Endothelial cell of umbilical vein (primary cell): ENCODE results near the gene EYS. TPM values are rescaled to one million over a fixed set of nuclear protein-coding genes. Genes with fewer than 3 reads are reported as not detected.

ENCODE experiments used
- BruUV-seq: library from RNA; stranded (reverse); fragments of 400-500 nt; replicated peaks from 2 replicates; lab custom pipeline; 2021; lab: Mats Ljungman, UMichigan
- CTCF ChIA-PET: fragments of 300-600, 350-600 bp; sonication (Branson Sonifier 250); formaldehyde crosslinking; loops from one replicate; lab custom pipeline; 2021; ENCODE audit warnings: antibody characterized with exemption, inconsistent platforms; lab: Charles Lee
- POLR2A ChIA-PET: fragments of 300-600, 350-600 bp; sonication (Branson Sonifier 250); formaldehyde crosslinking; loops from one replicate; lab custom pipeline; 2021; ENCODE audit warnings: antibody characterized with exemption, inconsistent platforms; lab: Charles Lee
- DNase-seq: peaks from one replicate; pipeline ENCODE4 v3.0.0-alpha.2; 2011; ENCODE audit warnings: low read depth, low spot score
- FAIRE-seq: peaks from 2 replicates; lab custom pipeline; 2011; peaks lifted over from hg19 to GRCh38; lab: Jason Lieb, UNC
- H2AFZ ChIP-seq: 2 replicates; pipeline ENCODE4 v1.6.0; 2012; ENCODE audit warnings: low read depth, low read length, control low read depth, inconsistent platforms
- H3K27ac ChIP-seq: 2 replicates; pipeline ENCODE4 v1.5.1; 2011; ENCODE audit warnings: low read depth, mild to moderate bottlenecking, control low read depth, low read length, moderate library complexity; ENCODE audit not compliant: insufficient read depth
- H3K27me3 ChIP-seq, 2 experiments: 2 replicates each; pipeline versions ENCODE4 v1.6.0 to v1.6.1; 2011; ENCODE audit warnings: low read length in 2 of 2, mixed read lengths in 1 of 2; ENCODE audit not compliant: control insufficient read depth in 2 of 2, insufficient read depth in 2 of 2
- H3K36me3 ChIP-seq, 2 experiments: 2 replicates in 1 of 2; 3 replicates in 1 of 2; pipeline ENCODE4 v1.5.1; 2011; ENCODE audit warnings: low read length in 2 of 2, mild to moderate bottlenecking in 1 of 2, moderate library complexity in 1 of 2; ENCODE audit not compliant: control insufficient read depth in 2 of 2, insufficient read depth in 2 of 2; ENCODE audit errors: extremely low read depth in 1 of 2
- H3K4me1 ChIP-seq: 3 replicates; pipeline ENCODE4 v1.5.1; 2011; ENCODE audit warnings: mild to moderate bottlenecking, low read length; ENCODE audit not compliant: control insufficient read depth, insufficient read depth; ENCODE audit errors: extremely low read depth
- H3K4me2 ChIP-seq: 2 replicates; pipeline ENCODE4 v1.6.1; 2011; ENCODE audit warnings: low read length, control low read depth, mixed read lengths; ENCODE audit not compliant: insufficient read depth
- H3K4me3 ChIP-seq, 3 experiments: fragments of 200-600 bp in 1 of 3; sonication (generic), shearing (Covaris generic) in 1 of 3; replicated peaks in 1 of 3; 2 replicates each; pipeline ENCODE4 v1.5.1; 2011 to 2016; ENCODE audit warnings: control low read depth in 3 of 3, low read length in 3 of 3, mild to moderate bottlenecking in 2 of 3, inconsistent platforms in 1 of 3, low read depth in 1 of 3, moderate library complexity in 1 of 3; ENCODE audit not compliant: insufficient read depth in 1 of 3
- H3K79me2 ChIP-seq: 2 replicates; pipeline ENCODE4 v1.6.0; 2012; ENCODE audit warnings: low read length, inconsistent platforms; ENCODE audit not compliant: control insufficient read depth, insufficient read depth
- H3K9ac ChIP-seq: replicated peaks from 2 replicates; pipeline ENCODE3; 2011; ENCODE audit warnings: low read length, control low read depth; ENCODE audit not compliant: insufficient read depth; ENCODE audit errors: extremely low read depth
- H3K9me1 ChIP-seq: replicated peaks from 3 replicates; pipeline ENCODE4 v1.6.0; 2011; ENCODE audit warnings: mild to moderate bottlenecking, low read length; ENCODE audit not compliant: control insufficient read depth, insufficient read depth; ENCODE audit errors: extremely low read depth
- H3K9me3 ChIP-seq: replicated peaks from 2 replicates; pipeline ENCODE4 v1.5.1; 2012; ENCODE audit warnings: low read length, inconsistent platforms; ENCODE audit not compliant: control insufficient read depth, insufficient read depth
- H4K20me1 ChIP-seq: replicated peaks from 2 replicates; pipeline ENCODE3; 2011; ENCODE audit warnings: mild to moderate bottlenecking, low read length; ENCODE audit not compliant: control insufficient read depth, insufficient read depth; ENCODE audit errors: extremely low read depth
- EZH2 ChIP-seq: IDR thresholded peaks from 2 replicates; pipeline ENCODE4 v1.6.1; 2012; ENCODE audit warnings: borderline replicate concordance, low read depth, mild to moderate bottlenecking, moderate library complexity, low read length, inconsistent platforms; ENCODE audit not compliant: severe bottlenecking
- FOS ChIP-seq: IDR thresholded peaks from 2 replicates; pipeline ENCODE4 v1.6.1; 2011; ENCODE audit warnings: mild to moderate bottlenecking, low read length, moderate library complexity, borderline replicate concordance; ENCODE audit not compliant: insufficient read depth
- GATA2 ChIP-seq: IDR thresholded peaks from 2 replicates; pipeline ENCODE4 v1.7.0; 2011; ENCODE audit warnings: low read depth, mild to moderate bottlenecking, moderate library complexity, mixed read lengths, low read length; ENCODE audit not compliant: insufficient read length, insufficient read depth
- JUN ChIP-seq: IDR thresholded peaks from 2 replicates; pipeline ENCODE4 v1.6.1; 2011; ENCODE audit warnings: borderline replicate concordance, low read depth; ENCODE audit not compliant: insufficient read length, insufficient read depth
- MYC ChIP-seq: IDR thresholded peaks from one replicate; pipeline ENCODE4 v1.6.1; 2011; ENCODE audit warnings: mild to moderate bottlenecking, low read depth, low read length
- POLR2A ChIP-seq: IDR thresholded peaks from 2 replicates; pipeline ENCODE4 v1.6.1; 2012; ENCODE audit warnings: low read depth, mild to moderate bottlenecking, control low read depth, low read length
- POLR2AphosphoS5 ChIP-seq: IDR thresholded peaks from 2 replicates; pipeline ENCODE4 v1.6.1; 2012; ENCODE audit warnings: low read depth, mild to moderate bottlenecking, control low read depth, low read length, moderate library complexity; ENCODE audit not compliant: insufficient read depth
- dilution Hi-C: fragments of 300-500 bp; cut with MboI; formaldehyde crosslinking; loops from one replicate; pipeline ENCODE4 v1.15.0; 2019; ENCODE audit warnings: low sequenced_read_pairs; ENCODE audit not compliant: extremely low pct_ligation_motif_present
- intact Hi-C: fragments of 100-400 bp; cut with micrococcal nuclease; formaldehyde crosslinking; loops from one replicate; pipeline ENCODE4 v1.10.0; 2022
- polyA plus RNA-seq, 4 experiments: library from polyadenylated mRNA; depleted of rRNA in 3 of 4; stranded (reverse) in 3 of 4; unstranded in 1 of 4; fragments of >200 nt; gene quantifications; 2 replicates each; pipeline versions ENCODE4 v1.2.1 to v1.2.3, GENCODE V29; 2011 to 2012; ENCODE audit warnings: missing spikeins in 1 of 4
- total RNA-seq: library from RNA; stranded (reverse); gene quantifications from 2 replicates; pipeline ENCODE4 v1.2.3, GENCODE V29; 2021
- TF ChIP-seq, protein P1 (sequence below), 2 donors: IDR thresholded peaks; 1 replicate in 1 of 2; 2 replicates in 1 of 2; pipeline ENCODE4 v1.5.1; 2011; ENCODE audit warnings: low read length in 2 of 2, mild to moderate bottlenecking in 2 of 2, moderate library complexity in 2 of 2, control low read depth in 1 of 2, inconsistent platforms in 1 of 2, low read depth in 1 of 2; ENCODE audit not compliant: insufficient read depth in 1 of 2; ENCODE audit errors: extremely low read depth in 1 of 2
- TF ChIP-seq, protein P2 (sequence below): IDR thresholded peaks from 2 replicates; pipeline ENCODE4 v1.6.1; 2011; ENCODE audit not compliant: insufficient read depth, insufficient read length

EYS gene
- total and polyA plus RNA-seq, 2 donors (not counting 3 experiments of a cell fraction or from before 2014, with no cell fraction given): 0.01 to 0.27 TPM

DNA sequence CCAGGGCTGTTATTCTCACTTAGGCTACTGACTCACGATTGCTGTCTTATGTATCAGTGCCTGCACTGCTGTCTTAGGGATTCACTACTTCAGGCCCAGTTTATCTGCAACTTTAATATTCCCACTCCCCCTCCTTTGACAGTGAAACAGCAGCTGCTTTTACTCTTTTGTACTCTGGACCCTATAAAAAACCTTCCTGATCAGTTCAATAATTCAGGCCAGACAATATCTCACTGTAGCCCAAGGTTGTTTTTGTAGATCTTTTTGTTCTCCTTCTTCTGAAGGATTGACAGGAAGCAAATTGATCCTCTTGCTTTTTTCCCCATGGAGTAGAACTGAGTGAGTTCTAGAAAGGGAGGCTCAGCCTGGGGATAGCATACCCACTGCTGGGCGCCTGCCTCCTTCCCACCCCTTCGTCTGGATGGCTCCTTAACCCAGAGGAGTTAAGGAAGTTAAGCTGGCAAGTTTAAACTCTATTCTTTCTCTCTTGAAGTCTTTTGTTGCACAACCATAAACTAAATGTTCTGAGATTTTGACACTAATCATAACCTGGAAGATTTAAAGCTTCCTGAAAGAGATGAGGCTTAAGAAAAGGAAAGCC lies 22.0 kb upstream of the EYS start:
- no peak for DNase-seq
- no peak overlapping the region for H3K9ac ChIP-seq
- H3K4me3 ChIP-seq: no peak overlapping the region
- no peaks in the 10 kb centered on the region for H3K9me1 ChIP-seq
- H3K27me3 ChIP-seq: no peaks in the 10 kb centered on the region
- H3K4me1 ChIP-seq: no peaks in the 10 kb centered on the region
- peaks cover 4% of the 10 kb centered on the region for H3K9me3 ChIP-seq
- no TSS peak for BruUV-seq
- H4K20me1 ChIP-seq: no peaks in the 10 kb centered on the region
- no peak for FAIRE-seq
- no peaks in the 10 kb centered on the region for H3K79me2 ChIP-seq
- no peak overlapping the region for H3K27ac ChIP-seq
- intact Hi-C loops: no loop called here
- H2AFZ ChIP-seq: no peak overlapping the region
- TF ChIP-seq JUN (no peak), MYC (no peak), FOS (no peak), POLR2AphosphoS5 (no peak), GATA2 (no peak), EZH2 (no peak), POLR2A (no peak)
- TF ChIP-seq, protein P1, sequence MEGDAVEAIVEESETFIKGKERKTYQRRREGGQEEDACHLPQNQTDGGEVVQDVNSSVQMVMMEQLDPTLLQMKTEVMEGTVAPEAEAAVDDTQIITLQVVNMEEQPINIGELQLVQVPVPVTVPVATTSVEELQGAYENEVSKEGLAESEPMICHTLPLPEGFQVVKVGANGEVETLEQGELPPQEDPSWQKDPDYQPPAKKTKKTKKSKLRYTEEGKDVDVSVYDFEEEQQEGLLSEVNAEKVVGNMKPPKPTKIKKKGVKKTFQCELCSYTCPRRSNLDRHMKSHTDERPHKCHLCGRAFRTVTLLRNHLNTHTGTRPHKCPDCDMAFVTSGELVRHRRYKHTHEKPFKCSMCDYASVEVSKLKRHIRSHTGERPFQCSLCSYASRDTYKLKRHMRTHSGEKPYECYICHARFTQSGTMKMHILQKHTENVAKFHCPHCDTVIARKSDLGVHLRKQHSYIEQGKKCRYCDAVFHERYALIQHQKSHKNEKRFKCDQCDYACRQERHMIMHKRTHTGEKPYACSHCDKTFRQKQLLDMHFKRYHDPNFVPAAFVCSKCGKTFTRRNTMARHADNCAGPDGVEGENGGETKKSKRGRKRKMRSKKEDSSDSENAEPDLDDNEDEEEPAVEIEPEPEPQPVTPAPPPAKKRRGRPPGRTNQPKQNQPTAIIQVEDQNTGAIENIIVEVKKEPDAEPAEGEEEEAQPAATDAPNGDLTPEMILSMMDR (IDR thresholded peaks at IDR 0.05; ENCODE audit: extremely low read depth in 1 of 2, insufficient read depth in 1 of 2, low read depth in 1 of 2, low read length in 2 of 2): no peak
- TF ChIP-seq, protein P2, sequence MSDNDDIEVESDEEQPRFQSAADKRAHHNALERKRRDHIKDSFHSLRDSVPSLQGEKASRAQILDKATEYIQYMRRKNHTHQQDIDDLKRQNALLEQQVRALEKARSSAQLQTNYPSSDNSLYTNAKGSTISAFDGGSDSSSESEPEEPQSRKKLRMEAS: no peak
- H3K36me3 ChIP-seq: no peaks in the 10 kb centered on the region
- CTCF ChIA-PET: no interaction called here
- dilution Hi-C loops: no loop called here
- POLR2A ChIA-PET: no interaction called here
- no peak overlapping the region for H3K4me2 ChIP-seq
